Astrocyte (in vitro differentiated cells and primary cell): Measurements from ENCODE around the gene DESI1. TPM values are rescaled to one million over a fixed set of nuclear protein-coding genes. Genes with fewer than 3 reads are reported as not detected.
A peak's percentile ranks its signal among the peaks of the same experiment; 100 is the strongest.

Experiments
- DNase-seq: peaks from one replicate; pipeline ENCODE4 v3.0.0-alpha.2; 2010; ENCODE audit warnings: low read depth
- FAIRE-seq: peaks from 2 replicates; lab custom pipeline; 2011; peaks lifted over from hg19 to GRCh38; lab: Jason Lieb, UNC
- H2AFZ ChIP-seq: 2 replicates; pipeline ENCODE4 v1.6.0; 2012; ENCODE audit warnings: low read depth, low read length, inconsistent platforms
- H3K27ac ChIP-seq: 2 replicates; pipeline ENCODE4 v1.5.1; 2011; ENCODE audit warnings: low read depth, low read length, inconsistent platforms
- H3K27me3 ChIP-seq: 2 replicates; pipeline ENCODE4 v1.6.0; 2011; ENCODE audit warnings: low read length, inconsistent platforms; ENCODE audit not compliant: insufficient read depth
- H3K36me3 ChIP-seq: 2 replicates; pipeline ENCODE4 v1.5.1; 2011; ENCODE audit warnings: low read length, inconsistent platforms; ENCODE audit not compliant: insufficient read depth
- H3K4me1 ChIP-seq: 2 replicates; pipeline ENCODE4 v1.5.1; 2011; ENCODE audit warnings: low read length, inconsistent platforms; ENCODE audit not compliant: insufficient read depth
- H3K4me2 ChIP-seq: 2 replicates; pipeline ENCODE4 v1.6.0; 2012; ENCODE audit warnings: low read length, inconsistent platforms
- H3K4me3 ChIP-seq: 2 replicates; pipeline ENCODE4 v1.5.1; 2011; ENCODE audit warnings: low read depth, mild to moderate bottlenecking, low read length, inconsistent platforms; ENCODE audit not compliant: insufficient read depth
- H3K79me2 ChIP-seq: 2 replicates; pipeline ENCODE4 v1.6.0; 2012; ENCODE audit warnings: mild to moderate bottlenecking, low read length, inconsistent platforms; ENCODE audit not compliant: insufficient read depth
- H3K9ac ChIP-seq: 2 replicates; pipeline ENCODE4 v1.6.0; 2012; ENCODE audit warnings: mild to moderate bottlenecking, low read length, inconsistent platforms
- H3K9me3 ChIP-seq: 2 replicates; pipeline ENCODE4 v1.5.1; 2012; ENCODE audit warnings: low read depth, mild to moderate bottlenecking, low read length, inconsistent platforms; ENCODE audit not compliant: insufficient read depth
- H4K20me1 ChIP-seq: 2 replicates; pipeline ENCODE4 v1.6.0; 2012; ENCODE audit warnings: low read length, inconsistent platforms; ENCODE audit not compliant: insufficient read depth
- H3K27ac Mint-ChIP-seq: one replicate; pipeline ENCODE4 v1.8.0; 2021; ENCODE audit warnings: mild to moderate bottlenecking, mixed read lengths; ENCODE audit not compliant: unreplicated experiment
- H3K27me3 Mint-ChIP-seq: one replicate; pipeline ENCODE4 v1.8.0; 2021; ENCODE audit warnings: low read depth, mixed read lengths; ENCODE audit not compliant: unreplicated experiment
- H3K36me3 Mint-ChIP-seq: one replicate; pipeline ENCODE4 v1.8.0; 2021; ENCODE audit warnings: low read depth, mixed read lengths; ENCODE audit not compliant: unreplicated experiment
- H3K4me1 Mint-ChIP-seq: one replicate; pipeline ENCODE4 v1.8.0; 2021; ENCODE audit warnings: low read depth, mixed read lengths; ENCODE audit not compliant: unreplicated experiment
- H3K4me3 Mint-ChIP-seq: one replicate; pipeline ENCODE4 v1.8.0; 2021; ENCODE audit warnings: mild to moderate bottlenecking, moderate library complexity, mixed read lengths; ENCODE audit not compliant: unreplicated experiment
- H3K9me3 Mint-ChIP-seq: one replicate; pipeline ENCODE4 v1.8.0; 2021; ENCODE audit warnings: mild to moderate bottlenecking, mixed read lengths; ENCODE audit not compliant: unreplicated experiment
- EZH2 ChIP-seq: IDR thresholded peaks from 2 replicates; pipeline ENCODE4 v1.6.1; 2012; ENCODE audit warnings: mild to moderate bottlenecking, low read length, inconsistent platforms; ENCODE audit not compliant: insufficient read depth
- total RNA-seq: library from RNA; stranded (reverse); gene quantifications from 2 replicates; pipeline ENCODE4 v1.2.1, GENCODE V29; 2021
- TF ChIP-seq, protein P1 (sequence below): IDR thresholded peaks from 2 replicates; pipeline ENCODE4 v1.5.1; 2011; ENCODE audit warnings: low read depth, mild to moderate bottlenecking, inconsistent platforms, low read length, moderate library complexity; ENCODE audit not compliant: insufficient read depth

Gene DESI1
- total RNA-seq, 1 donor from 2014 or later = 48.2 TPM

- peak within 1 kb of the TSS; percentile 96 for H3K4me2 ChIP-seq
- Mint-ChIP-seq H3K27ac (peak within 1 kb of the TSS; percentile 96), H3K36me3 (peaks cover 4% of the 10 kb centered on the region), H3K4me3 (peak within 1 kb of the TSS; percentile 99), H3K27me3 (no peaks in the 10 kb centered on the region), H3K4me1 (peaks cover 5% of the 10 kb centered on the region), H3K9me3 (no peaks in the 10 kb centered on the region)
- peaks cover 83% of the 10 kb centered on the region for H3K79me2 ChIP-seq
- TF ChIP-seq EZH2 = no peak
- TF ChIP-seq, protein P1, sequence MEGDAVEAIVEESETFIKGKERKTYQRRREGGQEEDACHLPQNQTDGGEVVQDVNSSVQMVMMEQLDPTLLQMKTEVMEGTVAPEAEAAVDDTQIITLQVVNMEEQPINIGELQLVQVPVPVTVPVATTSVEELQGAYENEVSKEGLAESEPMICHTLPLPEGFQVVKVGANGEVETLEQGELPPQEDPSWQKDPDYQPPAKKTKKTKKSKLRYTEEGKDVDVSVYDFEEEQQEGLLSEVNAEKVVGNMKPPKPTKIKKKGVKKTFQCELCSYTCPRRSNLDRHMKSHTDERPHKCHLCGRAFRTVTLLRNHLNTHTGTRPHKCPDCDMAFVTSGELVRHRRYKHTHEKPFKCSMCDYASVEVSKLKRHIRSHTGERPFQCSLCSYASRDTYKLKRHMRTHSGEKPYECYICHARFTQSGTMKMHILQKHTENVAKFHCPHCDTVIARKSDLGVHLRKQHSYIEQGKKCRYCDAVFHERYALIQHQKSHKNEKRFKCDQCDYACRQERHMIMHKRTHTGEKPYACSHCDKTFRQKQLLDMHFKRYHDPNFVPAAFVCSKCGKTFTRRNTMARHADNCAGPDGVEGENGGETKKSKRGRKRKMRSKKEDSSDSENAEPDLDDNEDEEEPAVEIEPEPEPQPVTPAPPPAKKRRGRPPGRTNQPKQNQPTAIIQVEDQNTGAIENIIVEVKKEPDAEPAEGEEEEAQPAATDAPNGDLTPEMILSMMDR = no peak
- H3K36me3 ChIP-seq = peaks cover 7% of the 10 kb centered on the region
- peaks cover 15% of the 10 kb centered on the region for H3K4me1 ChIP-seq
- peak within 1 kb of the TSS; percentile 96 for H2AFZ ChIP-seq
- H4K20me1 ChIP-seq = peaks cover 33% of the 10 kb centered on the region
- DNase-seq (peak; percentile 98), FAIRE-seq (no peak)
- H3K27ac ChIP-seq = peak within 1 kb of the TSS; percentile 98
- H3K9me3 ChIP-seq = no peaks in the 10 kb centered on the region
- H3K4me3 ChIP-seq = peak within 1 kb of the TSS; percentile 96
- no peaks in the 10 kb centered on the region for H3K27me3 ChIP-seq
- H3K9ac ChIP-seq = peak within 1 kb of the TSS; percentile 98
Measured at GRCh38 chr22:41621099-41621910, 462 bp upstream of the DESI1 start, which contains the start of gene XRCC6. Gene XRCC6 (plus strand): TSS chr22:41621295. CDS start chr22:41622005, 710 bp downstream.

GRCh38 chr22:41619979-41620588 lies 759 bp downstream of the DESI1 start:
- Mint-ChIP-seq H3K9me3 (no peaks in the 10 kb centered on the region), H3K4me1 (peaks cover 5% of the 10 kb centered on the region), H3K27ac (peak overlapping the region; percentile 78), H3K36me3 (peaks cover under 1% of the 10 kb centered on the region), H3K4me3 (peak overlapping the region; percentile 99), H3K27me3 (no peaks in the 10 kb centered on the region)
- Histone ChIP-seq H3K4me1 (peaks cover 15% of the 10 kb centered on the region), H3K79me2 (peaks cover 82% of the 10 kb centered on the region), H2AFZ (peak overlapping the region; percentile 73), H4K20me1 (peaks cover 34% of the 10 kb centered on the region), H3K9me3 (no peaks in the 10 kb centered on the region), H3K27me3 (no peaks in the 10 kb centered on the region), H3K4me3 (peak overlapping the region; percentile 96), H3K36me3 (peaks cover 4% of the 10 kb centered on the region), H3K4me2 (peak overlapping the region; percentile 96), H3K9ac (peak overlapping the region; percentile 98), H3K27ac (peak overlapping the region; percentile 98)
- DNase-seq (no peak), FAIRE-seq (no peak)
- no peak for TF ChIP-seq EZH2
- TF ChIP-seq, protein P1 = no peak
